Measurements from ENCODE around the gene CSMD2. TPM values are rescaled to one million over a fixed set of nuclear protein-coding genes. Genes with fewer than 3 reads are reported as not detected.

Gene CSMD2
- total and polyA plus RNA-seq, 12 donors = 0.35 to 5.1 (median 1.5) TPM

- no peak for DNase-seq
- no peak overlapping the region for H3K4me3 ChIP-seq
- H3K4me1 ChIP-seq (replicated peaks in 1 of 2) = no peaks in the 10 kb centered on the region
- TF ChIP-seq CTCF (IDR thresholded peaks at IDR 0.05) (no peak), POLR2A (IDR thresholded peaks at IDR 0.05) (no peak)
- no peak overlapping the region for H3K27ac ChIP-seq
- H3K27me3 ChIP-seq = no peaks in the 10 kb centered on the region
- H3K9me3 ChIP-seq (replicated peaks in 1 of 3) = no peaks in the 10 kb centered on the region
- intact Hi-C loops (cut with DNase I) = no loop called here
- H3K36me3 ChIP-seq (replicated peaks in 1 of 2) = no peaks in the 10 kb centered on the region
- 85 to 94% (median 91%) methylated on average over 4 of the region's 4 CpGs for whole genome bisulfite sequencing, 4 donors
Observed at GRCh38 chr1:33962061-33962460, 203.0 kb downstream of the CSMD2 start.

DNA sequence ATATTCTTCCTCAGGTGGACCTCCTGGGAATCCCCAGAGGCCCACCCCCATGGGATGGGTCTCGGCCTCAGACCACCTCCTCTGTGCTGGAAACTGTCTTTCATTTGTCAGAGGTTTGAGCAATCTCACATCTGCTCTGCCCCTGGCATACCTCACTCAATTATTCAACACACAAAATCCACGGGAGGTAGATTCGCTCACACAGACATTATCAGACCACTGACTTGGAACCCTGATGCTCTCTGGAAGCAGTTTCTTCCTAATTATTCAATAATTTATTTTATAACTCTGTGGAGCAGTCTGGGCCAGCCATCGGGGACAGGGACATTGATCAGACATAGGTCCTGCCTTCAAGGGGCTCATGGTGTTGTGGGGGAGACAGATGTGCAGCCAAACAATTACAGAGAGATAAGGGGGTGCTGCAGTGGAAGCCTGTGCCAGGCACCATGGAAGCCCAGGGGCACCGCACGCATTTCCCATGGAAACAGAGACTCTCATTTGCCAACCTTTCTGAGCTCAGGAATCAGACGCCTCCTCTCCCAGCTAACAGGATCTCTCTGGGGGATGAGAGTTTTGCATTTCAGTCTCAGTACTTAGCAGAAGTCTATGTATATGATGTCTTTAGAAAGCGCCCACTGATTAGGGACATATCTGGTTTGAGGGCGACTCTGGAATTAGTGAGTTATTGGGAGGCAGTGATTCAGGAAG is 204.7 kb downstream of the CSMD2 start:
- no peak for DNase-seq

GRCh38 chr1:33957854-33958253 is 207.2 kb downstream of the CSMD2 start:
- intact Hi-C loops (cut with DNase I) = no loop called here
- 90 to 93% (median 92%) methylated on average over 6 of the region's 6 CpGs for WGBS, 4 donors
- TF ChIP-seq POLR2A (IDR thresholded peaks at IDR 0.05) = no peak
- TF ChIP-seq CTCF (IDR thresholded peaks at IDR 0.05) = no peak
- Histone ChIP-seq H3K27me3 (no peaks in the 10 kb centered on the region), H3K4me1 (replicated peaks in 1 of 2) (no peaks in the 10 kb centered on the region), H3K9me3 (replicated peaks in 1 of 3) (no peaks in the 10 kb centered on the region), H3K4me3 (no peak overlapping the region), H3K27ac (no peak overlapping the region), H3K36me3 (replicated peaks in 1 of 2) (no peaks in the 10 kb centered on the region)
- no peak for DNase-seq

More for the DNA sequence above, 204.7 kb downstream of the CSMD2 start:
- H3K27ac ChIP-seq = no peak overlapping the region
- intact Hi-C loops (cut with DNase I) = no loop called here
- WGBS, 4 donors = 81 to 91% (median 90%) methylated on average over 8 to 9 of the region's 9 CpGs
- H3K4me1 ChIP-seq (replicated peaks in 1 of 2) = no peaks in the 10 kb centered on the region
- no peaks in the 10 kb centered on the region for H3K9me3 ChIP-seq (replicated peaks in 1 of 3)
- H3K36me3 ChIP-seq (replicated peaks in 1 of 2) = no peaks in the 10 kb centered on the region
- H3K4me3 ChIP-seq = no peak overlapping the region
- no peaks in the 10 kb centered on the region for H3K27me3 ChIP-seq
- TF ChIP-seq CTCF (IDR thresholded peaks at IDR 0.05) (no peak), POLR2A (IDR thresholded peaks at IDR 0.05) (no peak)

DNA sequence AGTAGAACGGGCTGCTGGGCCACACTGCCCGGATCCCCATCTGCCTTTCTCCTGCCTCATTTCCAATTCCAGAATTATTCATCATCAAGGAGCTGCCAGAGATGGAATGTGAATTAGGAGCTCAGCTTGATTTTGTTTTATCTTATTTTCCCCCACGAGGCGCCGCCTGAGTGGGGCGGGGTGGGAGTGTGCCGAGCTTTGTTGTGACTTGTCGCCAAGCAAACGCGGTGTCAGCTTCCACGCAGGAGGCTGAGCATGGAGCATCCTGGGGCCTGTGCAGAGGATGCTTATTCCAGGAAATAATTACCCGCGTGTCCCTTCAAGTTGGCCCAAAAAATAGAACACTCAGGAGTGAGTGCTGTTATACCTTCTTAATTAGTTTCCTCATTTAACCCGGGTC is 209.9 kb downstream of the CSMD2 start:
- H3K4me3 ChIP-seq = no peak overlapping the region
- H3K27ac ChIP-seq = no peak overlapping the region
- TF ChIP-seq CTCF (IDR thresholded peaks at IDR 0.05) = no peak
- TF ChIP-seq POLR2A (IDR thresholded peaks at IDR 0.05) = no peak
- no peak for DNase-seq
- H3K27me3 ChIP-seq = no peaks in the 10 kb centered on the region
- H3K36me3 ChIP-seq (replicated peaks in 1 of 2) = no peaks in the 10 kb centered on the region
- no peaks in the 10 kb centered on the region for H3K9me3 ChIP-seq (replicated peaks in 1 of 3)
- intact Hi-C loops (cut with DNase I) = no loop called here
- WGBS, 4 donors = 85 to 91% (median 88%) methylated on average over 14 of the region's 14 CpGs
- H3K4me1 ChIP-seq (replicated peaks in 1 of 2) = no peaks in the 10 kb centered on the region
